SK-N-SH treated with all-trans-retinoic acid at 6 μM for 48 hours (cell line): ENCODE measurements around the gene MYO19.

Experiments used
- ARNTL ChIP-seq: fragments of 450-650 bp; formaldehyde crosslinking; IDR thresholded peaks from 2 replicates; pipeline ENCODE4 v1.5.0; 2020; ENCODE audit warnings: low read depth, mild to moderate bottlenecking, moderate library complexity, borderline replicate concordance
- ISL1 ChIP-seq: fragments of 250-450 bp; sonication (Bioruptor Pico); IDR thresholded peaks from 2 replicates; pipeline ENCODE4 v2.1.2; 2022; ENCODE audit warnings: mild to moderate bottlenecking, moderate library complexity
- TOX ChIP-seq: fragments of 250-450 bp; sonication (Bioruptor Pico); IDR thresholded peaks from 2 replicates; pipeline ENCODE4 v1.8.0; 2021; ENCODE audit warnings: mild to moderate bottlenecking, moderate library complexity, borderline replicate concordance
- ZFP30 ChIP-seq: fragments of 450-650 bp; formaldehyde crosslinking; IDR thresholded peaks from 2 replicates; pipeline ENCODE4 v1.5.0; 2022; ENCODE audit warnings: mild to moderate bottlenecking, moderate library complexity
- ZNF8 ChIP-seq: fragments of 450-650 bp; formaldehyde crosslinking; IDR thresholded peaks from 2 replicates; pipeline ENCODE4 v1.5.0; 2020; ENCODE audit warnings: mild to moderate bottlenecking, moderate library complexity
- TF ChIP-seq, protein P1 (sequence below): fragments of 250-450 bp; sonication (Bioruptor Pico); IDR thresholded peaks from 2 replicates; pipeline ENCODE4 v1.5.0; 2020; ENCODE audit warnings: mild to moderate bottlenecking, moderate library complexity
- TF ChIP-seq, protein P2 (sequence below): fragments of 250-450 bp; sonication (Bioruptor Pico); IDR thresholded peaks from 2 replicates; pipeline ENCODE4 v1.5.1; 2020; ENCODE audit warnings: low read depth, mild to moderate bottlenecking, moderate library complexity
- TF ChIP-seq, protein P3 (sequence below): fragments of 250-450 bp; sonication (Bioruptor Pico); IDR thresholded peaks from 2 replicates; pipeline ENCODE4 v1.8.0; 2020; ENCODE audit warnings: mild to moderate bottlenecking, moderate library complexity, borderline replicate concordance
- TF ChIP-seq, protein P4 (sequence below): fragments of 250-450 bp; sonication (Bioruptor Pico); IDR thresholded peaks from 2 replicates; pipeline ENCODE4 v1.8.0; 2021; ENCODE audit warnings: low read depth, mild to moderate bottlenecking, moderate library complexity, borderline replicate concordance

DNA sequence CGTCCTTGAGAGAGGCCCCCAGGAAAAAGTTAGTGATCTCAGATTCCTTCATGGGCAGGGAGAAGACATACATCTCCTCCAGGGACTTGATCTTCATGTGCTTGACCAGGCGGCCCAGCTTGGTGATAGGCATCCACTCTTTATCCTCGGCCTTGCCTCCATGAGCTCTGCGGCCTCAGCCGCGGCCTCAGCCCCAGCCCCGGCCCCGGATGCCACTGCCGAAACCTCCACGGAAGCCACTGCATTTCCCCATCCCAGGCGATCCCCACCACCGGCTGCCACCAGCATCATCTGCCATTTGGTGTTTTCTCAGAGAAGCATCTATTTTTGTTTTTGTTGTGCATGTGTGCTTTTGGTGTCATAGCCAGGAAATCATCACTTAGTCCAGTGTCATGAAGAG lies 40.4 kb upstream of the MYO19 start:
- TF ChIP-seq, protein P1, sequence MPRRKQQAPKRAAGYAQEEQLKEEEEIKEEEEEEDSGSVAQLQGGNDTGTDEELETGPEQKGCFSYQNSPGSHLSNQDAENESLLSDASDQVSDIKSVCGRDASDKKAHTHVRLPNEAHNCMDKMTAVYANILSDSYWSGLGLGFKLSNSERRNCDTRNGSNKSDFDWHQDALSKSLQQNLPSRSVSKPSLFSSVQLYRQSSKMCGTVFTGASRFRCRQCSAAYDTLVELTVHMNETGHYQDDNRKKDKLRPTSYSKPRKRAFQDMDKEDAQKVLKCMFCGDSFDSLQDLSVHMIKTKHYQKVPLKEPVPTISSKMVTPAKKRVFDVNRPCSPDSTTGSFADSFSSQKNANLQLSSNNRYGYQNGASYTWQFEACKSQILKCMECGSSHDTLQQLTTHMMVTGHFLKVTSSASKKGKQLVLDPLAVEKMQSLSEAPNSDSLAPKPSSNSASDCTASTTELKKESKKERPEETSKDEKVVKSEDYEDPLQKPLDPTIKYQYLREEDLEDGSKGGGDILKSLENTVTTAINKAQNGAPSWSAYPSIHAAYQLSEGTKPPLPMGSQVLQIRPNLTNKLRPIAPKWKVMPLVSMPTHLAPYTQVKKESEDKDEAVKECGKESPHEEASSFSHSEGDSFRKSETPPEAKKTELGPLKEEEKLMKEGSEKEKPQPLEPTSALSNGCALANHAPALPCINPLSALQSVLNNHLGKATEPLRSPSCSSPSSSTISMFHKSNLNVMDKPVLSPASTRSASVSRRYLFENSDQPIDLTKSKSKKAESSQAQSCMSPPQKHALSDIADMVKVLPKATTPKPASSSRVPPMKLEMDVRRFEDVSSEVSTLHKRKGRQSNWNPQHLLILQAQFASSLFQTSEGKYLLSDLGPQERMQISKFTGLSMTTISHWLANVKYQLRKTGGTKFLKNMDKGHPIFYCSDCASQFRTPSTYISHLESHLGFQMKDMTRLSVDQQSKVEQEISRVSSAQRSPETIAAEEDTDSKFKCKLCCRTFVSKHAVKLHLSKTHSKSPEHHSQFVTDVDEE (CRISPR knock-in tag), result no peak
- no peak for TF ChIP-seq ARNTL (CRISPR knock-in tag)
- no peak for TF ChIP-seq ZFP30 (CRISPR knock-in tag)
- TF ChIP-seq, protein P2, sequence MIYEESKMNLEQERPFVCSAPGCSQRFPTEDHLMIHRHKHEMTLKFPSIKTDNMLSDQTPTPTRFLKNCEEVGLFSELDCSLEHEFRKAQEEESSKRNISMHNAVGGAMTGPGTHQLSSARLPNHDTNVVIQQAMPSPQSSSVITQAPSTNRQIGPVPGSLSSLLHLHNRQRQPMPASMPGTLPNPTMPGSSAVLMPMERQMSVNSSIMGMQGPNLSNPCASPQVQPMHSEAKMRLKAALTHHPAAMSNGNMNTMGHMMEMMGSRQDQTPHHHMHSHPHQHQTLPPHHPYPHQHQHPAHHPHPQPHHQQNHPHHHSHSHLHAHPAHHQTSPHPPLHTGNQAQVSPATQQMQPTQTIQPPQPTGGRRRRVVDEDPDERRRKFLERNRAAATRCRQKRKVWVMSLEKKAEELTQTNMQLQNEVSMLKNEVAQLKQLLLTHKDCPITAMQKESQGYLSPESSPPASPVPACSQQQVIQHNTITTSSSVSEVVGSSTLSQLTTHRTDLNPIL (CRISPR knock-in tag), result no peak
- no peak for TF ChIP-seq TOX (CRISPR knock-in tag)
- TF ChIP-seq, protein P3, sequence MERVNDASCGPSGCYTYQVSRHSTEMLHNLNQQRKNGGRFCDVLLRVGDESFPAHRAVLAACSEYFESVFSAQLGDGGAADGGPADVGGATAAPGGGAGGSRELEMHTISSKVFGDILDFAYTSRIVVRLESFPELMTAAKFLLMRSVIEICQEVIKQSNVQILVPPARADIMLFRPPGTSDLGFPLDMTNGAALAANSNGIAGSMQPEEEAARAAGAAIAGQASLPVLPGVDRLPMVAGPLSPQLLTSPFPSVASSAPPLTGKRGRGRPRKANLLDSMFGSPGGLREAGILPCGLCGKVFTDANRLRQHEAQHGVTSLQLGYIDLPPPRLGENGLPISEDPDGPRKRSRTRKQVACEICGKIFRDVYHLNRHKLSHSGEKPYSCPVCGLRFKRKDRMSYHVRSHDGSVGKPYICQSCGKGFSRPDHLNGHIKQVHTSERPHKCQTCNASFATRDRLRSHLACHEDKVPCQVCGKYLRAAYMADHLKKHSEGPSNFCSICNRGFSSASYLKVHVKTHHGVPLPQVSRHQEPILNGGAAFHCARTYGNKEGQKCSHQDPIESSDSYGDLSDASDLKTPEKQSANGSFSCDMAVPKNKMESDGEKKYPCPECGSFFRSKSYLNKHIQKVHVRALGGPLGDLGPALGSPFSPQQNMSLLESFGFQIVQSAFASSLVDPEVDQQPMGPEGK, result no peak
- TF ChIP-seq ZNF8 (CRISPR knock-in tag), result no peak
- TF ChIP-seq, protein P4, sequence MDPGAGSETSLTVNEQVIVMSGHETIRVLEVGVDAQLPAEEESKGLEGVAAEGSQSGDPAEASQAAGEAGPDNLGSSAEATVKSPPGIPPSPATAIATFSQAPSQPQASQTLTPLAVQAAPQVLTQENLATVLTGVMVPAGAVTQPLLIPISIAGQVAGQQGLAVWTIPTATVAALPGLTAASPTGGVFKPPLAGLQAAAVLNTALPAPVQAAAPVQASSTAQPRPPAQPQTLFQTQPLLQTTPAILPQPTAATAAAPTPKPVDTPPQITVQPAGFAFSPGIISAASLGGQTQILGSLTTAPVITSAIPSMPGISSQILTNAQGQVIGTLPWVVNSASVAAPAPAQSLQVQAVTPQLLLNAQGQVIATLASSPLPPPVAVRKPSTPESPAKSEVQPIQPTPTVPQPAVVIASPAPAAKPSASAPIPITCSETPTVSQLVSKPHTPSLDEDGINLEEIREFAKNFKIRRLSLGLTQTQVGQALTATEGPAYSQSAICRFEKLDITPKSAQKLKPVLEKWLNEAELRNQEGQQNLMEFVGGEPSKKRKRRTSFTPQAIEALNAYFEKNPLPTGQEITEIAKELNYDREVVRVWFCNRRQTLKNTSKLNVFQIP (CRISPR knock-in tag), result no peak
- no peak for TF ChIP-seq ISL1
